Ovary (tissue), 3 donors: ENCODE results near the gene TAX1BP3.

Experiments
- CTCF ChIP-seq, 3 donors: fragments of 450-650 bp in 2 of 3; fragments of 200-600 bp in 1 of 3; IDR thresholded peaks; one replicate each; pipeline versions ENCODE4 v1.5.1 to v1.8.0; 2016 to 2022; ENCODE audit warnings: antibody characterized with exemption in 3 of 3, mild to moderate bottlenecking in 1 of 3
- EP300 ChIP-seq: sonication (generic); formaldehyde crosslinking; IDR thresholded peaks from one replicate; pipeline ENCODE4 v1.6.1; 2017; ENCODE audit warnings: antibody characterized with exemption
- donor health status: DM: no; HTN: no; CAD: no.

- no peak for TF ChIP-seq CTCF (IDR thresholded peaks at IDR 0.05)
- TF ChIP-seq EP300 = no peak
Measured at GRCh38 chr17:3708366-3708765, 40.0 kb upstream of the TAX1BP3 start.
